Measurements from ENCODE around the gene RALGDS.

- TF ChIP-seq, protein P1, sequence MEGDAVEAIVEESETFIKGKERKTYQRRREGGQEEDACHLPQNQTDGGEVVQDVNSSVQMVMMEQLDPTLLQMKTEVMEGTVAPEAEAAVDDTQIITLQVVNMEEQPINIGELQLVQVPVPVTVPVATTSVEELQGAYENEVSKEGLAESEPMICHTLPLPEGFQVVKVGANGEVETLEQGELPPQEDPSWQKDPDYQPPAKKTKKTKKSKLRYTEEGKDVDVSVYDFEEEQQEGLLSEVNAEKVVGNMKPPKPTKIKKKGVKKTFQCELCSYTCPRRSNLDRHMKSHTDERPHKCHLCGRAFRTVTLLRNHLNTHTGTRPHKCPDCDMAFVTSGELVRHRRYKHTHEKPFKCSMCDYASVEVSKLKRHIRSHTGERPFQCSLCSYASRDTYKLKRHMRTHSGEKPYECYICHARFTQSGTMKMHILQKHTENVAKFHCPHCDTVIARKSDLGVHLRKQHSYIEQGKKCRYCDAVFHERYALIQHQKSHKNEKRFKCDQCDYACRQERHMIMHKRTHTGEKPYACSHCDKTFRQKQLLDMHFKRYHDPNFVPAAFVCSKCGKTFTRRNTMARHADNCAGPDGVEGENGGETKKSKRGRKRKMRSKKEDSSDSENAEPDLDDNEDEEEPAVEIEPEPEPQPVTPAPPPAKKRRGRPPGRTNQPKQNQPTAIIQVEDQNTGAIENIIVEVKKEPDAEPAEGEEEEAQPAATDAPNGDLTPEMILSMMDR (tag by site-specific recombination; IDR thresholded peaks at IDR 0.05): no peak
- TF ChIP-seq MEIS1 (CRISPR knock-in tag; IDR thresholded peaks at IDR 0.05; ENCODE audit: borderline replicate concordance) (no peak), KLF7 (tag by site-specific recombination; IDR thresholded peaks at IDR 0.05; ENCODE audit: borderline replicate concordance) (no peak), ZNF433 (tag by site-specific recombination; IDR thresholded peaks at IDR 0.05; ENCODE audit: low read depth) (no peak), ZNF629 (tag by site-specific recombination; IDR thresholded peaks at IDR 0.05) (no peak), YY1 (tag by site-specific recombination; IDR thresholded peaks at IDR 0.05) (no peak)
- TF ChIP-seq, protein P2, sequence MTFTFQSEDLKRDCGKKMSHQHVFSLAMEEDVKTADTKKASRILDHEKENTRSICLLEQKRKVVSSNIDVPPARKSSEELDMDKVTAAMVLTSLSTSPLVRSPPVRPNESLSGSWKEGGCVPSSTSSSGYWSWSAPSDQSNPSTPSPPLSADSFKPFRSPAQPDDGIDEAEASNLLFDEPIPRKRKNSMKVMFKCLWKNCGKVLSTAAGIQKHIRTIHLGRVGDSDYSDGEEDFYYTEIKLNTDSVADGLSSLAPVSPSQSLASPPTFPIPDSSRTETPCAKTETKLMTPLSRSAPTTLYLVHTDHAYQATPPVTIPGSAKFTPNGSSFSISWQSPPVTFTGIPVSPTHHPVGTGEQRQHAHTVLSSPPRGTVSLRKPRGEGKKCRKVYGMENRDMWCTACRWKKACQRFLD (tag by site-specific recombination; IDR thresholded peaks at IDR 0.05): no peak
- TF ChIP-seq, protein P3, sequence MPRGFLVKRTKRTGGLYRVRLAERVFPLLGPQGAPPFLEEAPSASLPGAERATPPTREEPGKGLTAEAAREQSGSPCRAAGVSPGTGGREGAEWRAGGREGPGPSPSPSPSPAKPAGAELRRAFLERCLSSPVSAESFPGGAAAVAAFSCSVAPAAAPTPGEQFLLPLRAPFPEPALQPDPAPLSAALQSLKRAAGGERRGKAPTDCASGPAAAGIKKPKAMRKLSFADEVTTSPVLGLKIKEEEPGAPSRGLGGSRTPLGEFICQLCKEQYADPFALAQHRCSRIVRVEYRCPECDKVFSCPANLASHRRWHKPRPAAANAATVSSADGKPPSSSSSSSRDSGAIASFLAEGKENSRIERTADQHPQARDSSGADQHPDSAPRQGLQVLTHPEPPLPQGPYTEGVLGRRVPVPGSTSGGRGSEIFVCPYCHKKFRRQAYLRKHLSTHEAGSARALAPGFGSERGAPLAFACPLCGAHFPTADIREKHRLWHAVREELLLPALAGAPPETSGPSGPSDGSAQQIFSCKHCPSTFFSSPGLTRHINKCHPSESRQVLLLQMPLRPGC (tag by site-specific recombination; IDR thresholded peaks at IDR 0.05): no peak
Measured at GRCh38 chr9:133057006-133057405, 64.0 kb downstream of the RALGDS start.
